SK-N-SH (cell line): ENCODE results near the gene STAT1. TPM values are rescaled to one million over a fixed set of nuclear protein-coding genes. Genes with fewer than 3 reads are reported as not detected.
A peak's percentile ranks its signal among the peaks of the same experiment; 100 is the strongest.

Experiments used
- CTCF ChIA-PET: fragments of 300-600, 350-600 bp; formaldehyde crosslinking; extraction: SDS; loops from one replicate; lab custom pipeline; 2021; lab: Yijun Ruan, JAX
- POLR2A ChIA-PET: fragments of 350-600 bp; sonication (Branson Sonifier 250); formaldehyde crosslinking; extraction: SDS; loops from one replicate; lab custom pipeline; 2020; ENCODE audit warnings: antibody characterized with exemption, inconsistent platforms; lab: Yijun Ruan, JAX
- DNase-seq: peaks from one replicate; pipeline ENCODE4 v3.0.0; 2012
- H2AFZ ChIP-seq: fragments of 200-600 bp; sonication (generic); 2 replicates; pipeline ENCODE4 v1.8.1; 2016; ENCODE audit warnings: antibody characterized with exemption, mild to moderate bottlenecking, low read depth
- H3F3A ChIP-seq: fragments of 200-600 bp; sonication (generic); replicated peaks from 2 replicates; pipeline ENCODE3; 2016; ENCODE audit warnings: antibody characterized with exemption, mild to moderate bottlenecking; ENCODE audit not compliant: insufficient read depth
- H3K27ac ChIP-seq, 2 experiments: fragments of 200-500 bp in 1 of 2; fragments of 200-600 bp in 1 of 2; sonication (Bioruptor generic) in 1 of 2; sonication (generic), shearing (Covaris generic) in 1 of 2; 2 replicates each; pipeline versions ENCODE4 v1.5.1 to v1.6.1; 2014 to 2016; ENCODE audit warnings: low read depth in 2 of 2, inconsistent platforms in 1 of 2, low read length in 1 of 2, mild to moderate bottlenecking in 1 of 2, mixed read lengths in 1 of 2
- H3K27me3 ChIP-seq: fragments of 200-600 bp; sonication (generic), shearing (Covaris generic); 2 replicates; pipeline ENCODE4 v1.6.1; 2016; ENCODE audit warnings: mixed run types; ENCODE audit not compliant: insufficient read depth
- H3K36me3 ChIP-seq, 2 experiments: fragments of 200-500 bp in 1 of 2; fragments of 200-600 bp in 1 of 2; sonication (Bioruptor generic) in 1 of 2; sonication (generic) in 1 of 2; replicated peaks in 1 of 2; 2 replicates each; pipeline versions ENCODE3 to v1.5.1; 2014 to 2016; ENCODE audit warnings: low read length in 1 of 2, mild to moderate bottlenecking in 1 of 2; ENCODE audit not compliant: insufficient read depth in 2 of 2, control insufficient read depth in 1 of 2
- H3K4me1 ChIP-seq, 2 experiments: fragments of 200-500 bp in 1 of 2; fragments of 200-600 bp in 1 of 2; sonication (Bioruptor generic) in 1 of 2; sonication (generic), shearing (Covaris generic) in 1 of 2; 2 replicates each; pipeline versions ENCODE4 v1.5.1 to v1.6.1; 2014 to 2016; ENCODE audit warnings: low read depth in 1 of 2, low read length in 1 of 2, mixed run types in 1 of 2; ENCODE audit not compliant: insufficient read depth in 2 of 2, control insufficient read depth in 1 of 2
- H3K4me2 ChIP-seq: fragments of 200-600 bp; sonication (generic), shearing (Covaris generic); 2 replicates; pipeline ENCODE4 v1.6.1; 2017; ENCODE audit warnings: mixed run types
- H3K4me3 ChIP-seq, 2 experiments: fragments of 200-500 bp in 1 of 2; fragments of 200-600 bp in 1 of 2; sonication (Bioruptor generic) in 1 of 2; sonication (generic), shearing (Covaris generic) in 1 of 2; 2 replicates each; pipeline versions ENCODE4 v1.5.1 to v1.8.1; 2014 to 2016; ENCODE audit warnings: low read depth in 2 of 2, inconsistent platforms in 1 of 2, low read length in 1 of 2, mild to moderate bottlenecking in 1 of 2, mixed read lengths in 1 of 2, moderate library complexity in 1 of 2
- H3K79me2 ChIP-seq: fragments of 200-600 bp; sonication (generic); 2 replicates; pipeline ENCODE4 v1.8.1; 2017; ENCODE audit warnings: mild to moderate bottlenecking; ENCODE audit not compliant: insufficient read depth
- H3K9ac ChIP-seq: fragments of 200-600 bp; sonication (generic); 2 replicates; pipeline ENCODE4 v1.6.1; 2017; ENCODE audit warnings: mixed run types
- H3K9me2 ChIP-seq: fragments of 200-600 bp; sonication (generic); 2 replicates; pipeline ENCODE4 v1.6.1; 2017; ENCODE audit warnings: mixed run types
- H3K9me3 ChIP-seq: fragments of 200-600 bp; sonication (generic); 2 replicates; pipeline ENCODE4 v1.6.1; 2017; ENCODE audit warnings: mixed run types, mild to moderate bottlenecking, moderate library complexity
- H4K20me1 ChIP-seq: fragments of 200-600 bp; sonication (generic); 2 replicates; pipeline ENCODE4 v1.6.1; 2017; ENCODE audit warnings: mild to moderate bottlenecking, mixed run types; ENCODE audit not compliant: insufficient read depth
- CHD2 ChIP-seq: fragments of 150-350 bp; IDR thresholded peaks from 2 replicates; pipeline ENCODE4 v1.6.1; 2018; ENCODE audit warnings: low read length; ENCODE audit not compliant: partially characterized antibody
- FOXJ3 ChIP-seq: sonication (generic); formaldehyde crosslinking; IDR thresholded peaks from 2 replicates; pipeline ENCODE4 v1.5.1; 2020; ENCODE audit warnings: mild to moderate bottlenecking, missing genetic modification reagents
- FOXM1 ChIP-seq: IDR thresholded peaks from 2 replicates; pipeline ENCODE4 v1.4.0; 2012; ENCODE audit warnings: low read depth, mild to moderate bottlenecking
- GABPA ChIP-seq: IDR thresholded peaks from 2 replicates; pipeline ENCODE4 v1.4.0; 2012; ENCODE audit warnings: low read depth, mild to moderate bottlenecking
- MXI1 ChIP-seq: IDR thresholded peaks from 2 replicates; pipeline ENCODE4 v1.6.1; 2012; ENCODE audit warnings: mild to moderate bottlenecking, low read depth, low read length, improper control_type of control experiment
- NRF1 ChIP-seq: IDR thresholded peaks from 2 replicates; pipeline ENCODE4 v1.6.1; 2012; ENCODE audit warnings: low read depth, mild to moderate bottlenecking, low read length
- PBX3 ChIP-seq: IDR thresholded peaks from 2 replicates; pipeline ENCODE4; 2012
- RXRA ChIP-seq: IDR thresholded peaks from 2 replicates; pipeline ENCODE4 v1.4.0; 2012; ENCODE audit warnings: low read depth, mild to moderate bottlenecking, borderline replicate concordance
- SMC3 ChIP-seq: IDR thresholded peaks from 2 replicates; pipeline ENCODE4 v1.6.1; 2012; ENCODE audit warnings: low read depth, low read length, improper control_type of control experiment
- TCF12 ChIP-seq: IDR thresholded peaks from 2 replicates; pipeline ENCODE4 v1.4.0; 2012
- TEAD4 ChIP-seq: IDR thresholded peaks from 2 replicates; pipeline ENCODE4 v1.4.0; 2012; ENCODE audit warnings: mild to moderate bottlenecking, borderline replicate concordance; ENCODE audit not compliant: insufficient read depth
- WGBS: methylation state at CpG from one replicate; pipeline ENCODE4 v1.1.6; 2017; ENCODE audit warnings: low lambda C conversion rate; 5-methylcytosine and 5-hydroxymethylcytosine counted together
- polyA plus RNA-seq, 3 experiments: library from polyadenylated mRNA; depleted of rRNA; stranded (reverse); fragments of >200 nt; gene quantifications; 2 replicates each; pipeline ENCODE4 v1.2.3, GENCODE V29; 2012
- TF ChIP-seq, protein P1 (sequence below): fragments of 200-600 bp; sonication (generic); IDR thresholded peaks from 2 replicates; pipeline ENCODE4 v1.6.1; 2017; ENCODE audit warnings: antibody characterized with exemption, mild to moderate bottlenecking, moderate library complexity
- TF ChIP-seq, protein P2 (sequence below): IDR thresholded peaks from 2 replicates; pipeline ENCODE4 v1.4.0; 2012; ENCODE audit warnings: low read depth
- TF ChIP-seq, protein P3 (sequence below): IDR thresholded peaks from 2 replicates; pipeline ENCODE4 v1.4.0; 2012; ENCODE audit warnings: low read depth, borderline replicate concordance

Gene STAT1
- polyA plus RNA-seq, 1 of the 3 experiments (the other 2 are of a cell fraction), result 22.1 TPM

- CTCF ChIA-PET, result interaction anchor here (1.9 kb wide), 1 partner anchor 88 kb away, joined by 5 read pairs; no protein-coding TSS in a partner anchor
These were observed 75.1 kb downstream of the STAT1 start for GRCh38 chr2:190938771-190939335.

GRCh38 chr2:190935054-190935453 is 78.9 kb downstream of the STAT1 start:
- ChIA-PET CTCF (no interaction called here), POLR2A (no interaction called here)
- peaks cover 8 to 15% of the 10 kb centered on the region in 2 experiments; a peak in 2 of 4 replicates for H3K4me1 ChIP-seq
- H2AFZ ChIP-seq, result no peak overlapping the region
- no peak overlapping the region for H3K4me2 ChIP-seq
- H3K9me3 ChIP-seq, result no peaks in the 10 kb centered on the region
- no peak overlapping the region for H3K4me3 ChIP-seq
- peaks cover 16% of the 10 kb centered on the region for H3K79me2 ChIP-seq
- no peak for DNase-seq
- H3K27ac ChIP-seq, result no peak overlapping the region
- no peaks in the 10 kb centered on the region for H4K20me1 ChIP-seq
- no peaks in the 10 kb centered on the region for H3K27me3 ChIP-seq
- no peaks in the 10 kb centered on the region for H3K9me2 ChIP-seq
- no peak overlapping the region for H3K9ac ChIP-seq
- H3K36me3 ChIP-seq, result peaks cover 83 to 84% of the 10 kb centered on the region in 2 experiments
- no peak for TF ChIP-seq SMC3
- TF ChIP-seq CHD2, result no peak
- TF ChIP-seq, protein P1, sequence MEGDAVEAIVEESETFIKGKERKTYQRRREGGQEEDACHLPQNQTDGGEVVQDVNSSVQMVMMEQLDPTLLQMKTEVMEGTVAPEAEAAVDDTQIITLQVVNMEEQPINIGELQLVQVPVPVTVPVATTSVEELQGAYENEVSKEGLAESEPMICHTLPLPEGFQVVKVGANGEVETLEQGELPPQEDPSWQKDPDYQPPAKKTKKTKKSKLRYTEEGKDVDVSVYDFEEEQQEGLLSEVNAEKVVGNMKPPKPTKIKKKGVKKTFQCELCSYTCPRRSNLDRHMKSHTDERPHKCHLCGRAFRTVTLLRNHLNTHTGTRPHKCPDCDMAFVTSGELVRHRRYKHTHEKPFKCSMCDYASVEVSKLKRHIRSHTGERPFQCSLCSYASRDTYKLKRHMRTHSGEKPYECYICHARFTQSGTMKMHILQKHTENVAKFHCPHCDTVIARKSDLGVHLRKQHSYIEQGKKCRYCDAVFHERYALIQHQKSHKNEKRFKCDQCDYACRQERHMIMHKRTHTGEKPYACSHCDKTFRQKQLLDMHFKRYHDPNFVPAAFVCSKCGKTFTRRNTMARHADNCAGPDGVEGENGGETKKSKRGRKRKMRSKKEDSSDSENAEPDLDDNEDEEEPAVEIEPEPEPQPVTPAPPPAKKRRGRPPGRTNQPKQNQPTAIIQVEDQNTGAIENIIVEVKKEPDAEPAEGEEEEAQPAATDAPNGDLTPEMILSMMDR, result no peak
- no peak for TF ChIP-seq FOXM1
- no peak for TF ChIP-seq NRF1
- TF ChIP-seq TCF12, result no peak
- TF ChIP-seq FOXJ3 (CRISPR knock-in tag), result no peak
- TF ChIP-seq, protein P2, sequence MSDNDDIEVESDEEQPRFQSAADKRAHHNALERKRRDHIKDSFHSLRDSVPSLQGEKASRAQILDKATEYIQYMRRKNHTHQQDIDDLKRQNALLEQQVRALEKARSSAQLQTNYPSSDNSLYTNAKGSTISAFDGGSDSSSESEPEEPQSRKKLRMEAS, result no peak
- TF ChIP-seq, all 33 proteins: peak for 0
- peaks cover 46% of the 10 kb centered on the region for H3F3A ChIP-seq

More at GRCh38 chr2:190938771-190939335, 75.1 kb downstream of the STAT1 start:
- Histone ChIP-seq H3K79me2 (0 out of 2 replicates have a peak, but pooled peaks cover 5% of the 10 kb centered on the region), H3K36me3 (peaks cover 53 to 58% of the 10 kb centered on the region in 2 experiments), H3K4me3 (no peak overlapping the region), H4K20me1 (no peaks in the 10 kb centered on the region), H3K9ac (no peak overlapping the region), H3K27ac (peak overlapping the region in 1 of 2 experiments; percentile 47; a peak in 2 of 4 replicates), H3K9me3 (no peaks in the 10 kb centered on the region), H2AFZ (no peak overlapping the region), H3F3A (peaks cover 57% of the 10 kb centered on the region), H3K4me1 (peaks cover 8 to 15% of the 10 kb centered on the region in 2 experiments; a peak in 2 of 4 replicates), H3K9me2 (no peaks in the 10 kb centered on the region), H3K27me3 (no peaks in the 10 kb centered on the region), H3K4me2 (no peak overlapping the region)
- 46% methylated on average over 1 of the region's 1 CpG for WGBS
- DNase-seq, result no peak
- POLR2A ChIA-PET, result no interaction called here
- TF ChIP-seq FOXM1 (no peak), RXRA (no peak)

GRCh38 chr2:190933361-190933760 is 80.6 kb downstream of the STAT1 start:
- H3K9me3 ChIP-seq, result no peaks in the 10 kb centered on the region
- POLR2A ChIA-PET, result no interaction called here
- peaks cover 38% of the 10 kb centered on the region for H3F3A ChIP-seq
- H3K9me2 ChIP-seq, result no peaks in the 10 kb centered on the region
- peaks cover 23% of the 10 kb centered on the region for H3K79me2 ChIP-seq
- no peak for DNase-seq
- peaks cover 85 to 86% of the 10 kb centered on the region in 2 experiments for H3K36me3 ChIP-seq
- no peaks in the 10 kb centered on the region for H4K20me1 ChIP-seq
- no peak overlapping the region for H3K4me2 ChIP-seq
- no peak overlapping the region for H2AFZ ChIP-seq
- TF ChIP-seq SMC3 (no peak), PBX3 (no peak), GABPA (no peak), MXI1 (no peak), TEAD4 (no peak), NRF1 (no peak), CHD2 (no peak)
- TF ChIP-seq, protein P3, sequence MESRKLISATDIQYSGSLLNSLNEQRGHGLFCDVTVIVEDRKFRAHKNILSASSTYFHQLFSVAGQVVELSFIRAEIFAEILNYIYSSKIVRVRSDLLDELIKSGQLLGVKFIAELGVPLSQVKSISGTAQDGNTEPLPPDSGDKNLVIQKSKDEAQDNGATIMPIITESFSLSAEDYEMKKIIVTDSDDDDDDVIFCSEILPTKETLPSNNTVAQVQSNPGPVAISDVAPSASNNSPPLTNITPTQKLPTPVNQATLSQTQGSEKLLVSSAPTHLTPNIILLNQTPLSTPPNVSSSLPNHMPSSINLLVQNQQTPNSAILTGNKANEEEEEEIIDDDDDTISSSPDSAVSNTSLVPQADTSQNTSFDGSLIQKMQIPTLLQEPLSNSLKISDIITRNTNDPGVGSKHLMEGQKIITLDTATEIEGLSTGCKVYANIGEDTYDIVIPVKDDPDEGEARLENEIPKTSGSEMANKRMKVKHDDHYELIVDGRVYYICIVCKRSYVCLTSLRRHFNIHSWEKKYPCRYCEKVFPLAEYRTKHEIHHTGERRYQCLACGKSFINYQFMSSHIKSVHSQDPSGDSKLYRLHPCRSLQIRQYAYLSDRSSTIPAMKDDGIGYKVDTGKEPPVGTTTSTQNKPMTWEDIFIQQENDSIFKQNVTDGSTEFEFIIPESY, result no peak
- TF ChIP-seq, all 33 proteins: peak for 0
- peaks cover 6 to 12% of the 10 kb centered on the region in 2 experiments; a peak in 2 of 4 replicates for H3K4me1 ChIP-seq
- no peak overlapping the region for H3K4me3 ChIP-seq
- no peaks in the 10 kb centered on the region for H3K27me3 ChIP-seq
- CTCF ChIA-PET, result interaction anchor here (0.6 kb wide), 1 partner anchor 568 kb away, joined by 3 read pairs; no protein-coding TSS in a partner anchor
- no peak overlapping the region; a peak in 1 of 4 replicates for H3K27ac ChIP-seq
- no peak overlapping the region for H3K9ac ChIP-seq
